Mesendoderm (in vitro differentiated cells): ENCODE results near the gene OR10A6.

ENCODE experiments used
- DNase-seq: peaks from one replicate; pipeline ENCODE4 v3.0.0; 2013
- H2AK5ac ChIP-seq: 2 replicates; pipeline ENCODE4 v1.6.1; 2013; ENCODE audit warnings: low read length, inconsistent platforms
- H2BK120ac ChIP-seq: 2 replicates; pipeline ENCODE4 v1.6.1; 2013; ENCODE audit warnings: low read depth, mild to moderate bottlenecking, low read length, moderate library complexity, mixed read lengths
- H2BK15ac ChIP-seq: replicated peaks from 2 replicates; pipeline ENCODE4 v1.6.1; 2013; ENCODE audit warnings: low read depth, mild to moderate bottlenecking, moderate library complexity
- H2BK5ac ChIP-seq: 2 replicates; pipeline ENCODE4 v1.6.1; 2013; ENCODE audit warnings: low read length, inconsistent platforms
- H3K18ac ChIP-seq: 2 replicates; pipeline ENCODE4 v1.6.1; 2013; ENCODE audit warnings: mild to moderate bottlenecking, low read length, mixed read lengths
- H3K23ac ChIP-seq: one replicate; pipeline ENCODE4 v1.6.1; 2013; ENCODE audit warnings: low read length
- H3K27ac ChIP-seq: 2 replicates; pipeline ENCODE4 v1.5.1; 2013; ENCODE audit warnings: low read depth, mild to moderate bottlenecking, inconsistent platforms, low read length, moderate library complexity
- H3K27me3 ChIP-seq: 2 replicates; pipeline ENCODE4 v1.6.1; 2013; ENCODE audit warnings: low read length, control low read depth, mild to moderate bottlenecking, inconsistent platforms; ENCODE audit not compliant: insufficient read depth, poor library complexity
- H3K36me3 ChIP-seq: 2 replicates; pipeline ENCODE4 v1.6.1; 2013; ENCODE audit warnings: low read length, inconsistent platforms; ENCODE audit not compliant: control insufficient read depth, insufficient read depth
- H3K4ac ChIP-seq: one replicate; pipeline ENCODE4 v1.6.1; 2013; ENCODE audit warnings: low read depth, mild to moderate bottlenecking, low read length, moderate library complexity
- H3K4me1 ChIP-seq: 2 replicates; pipeline ENCODE4 v1.6.1; 2013; ENCODE audit warnings: low read depth, low read length, inconsistent platforms; ENCODE audit not compliant: control insufficient read depth
- H3K4me2 ChIP-seq: 2 replicates; pipeline ENCODE4 v1.6.1; 2013; ENCODE audit warnings: low read length
- H3K4me3 ChIP-seq: 2 replicates; pipeline ENCODE4 v1.5.1; 2013; ENCODE audit warnings: mild to moderate bottlenecking, low read length
- H3K56ac ChIP-seq: one replicate; pipeline ENCODE4 v1.6.1; 2013; ENCODE audit warnings: low read length
- H3K79me1 ChIP-seq: 2 replicates; pipeline ENCODE4 v1.6.1; 2013; ENCODE audit warnings: low read length, inconsistent platforms
- H3K79me2 ChIP-seq: 2 replicates; pipeline ENCODE4 v1.6.1; 2013; ENCODE audit warnings: mild to moderate bottlenecking, low read length; ENCODE audit not compliant: control insufficient read depth, insufficient read depth
- H3K9ac ChIP-seq: 2 replicates; pipeline ENCODE4 v1.6.1; 2013; ENCODE audit warnings: low read length, inconsistent platforms
- H4K5ac ChIP-seq: one replicate; pipeline ENCODE4 v1.6.1; 2013; ENCODE audit warnings: low read length
- H4K8ac ChIP-seq: one replicate; pipeline ENCODE4 v1.6.1; 2013; ENCODE audit warnings: low read depth, mild to moderate bottlenecking, control low read depth, low read length, moderate library complexity
- WGBS: extraction: QIAGEN DNeasy Blood & Tissue Kit; methylation state at CpG from one replicate; pipeline ENCODE4 v1.1.7; 2013; ENCODE audit warnings: low lambda C conversion rate, missing lambda C conversion rate; ENCODE audit not compliant: insufficient coverage; ENCODE audit errors: extremely low coverage; 5-methylcytosine and 5-hydroxymethylcytosine counted together

OR10A6 gene

GRCh38 chr11:7898666-7899283 lies 32.3 kb downstream of the OR10A6 start:
- H3K36me3 ChIP-seq = peaks cover 4% of the 10 kb centered on the region
- peaks cover 4% of the 10 kb centered on the region for H3K79me1 ChIP-seq
- no peak overlapping the region for H2BK5ac ChIP-seq
- H2AK5ac ChIP-seq = no peak overlapping the region
- H3K4me3 ChIP-seq = no peak overlapping the region
- H3K27ac ChIP-seq = no peak overlapping the region
- H3K56ac ChIP-seq = no peak overlapping the region
- no peak overlapping the region for H4K8ac ChIP-seq
- no peak overlapping the region for H3K9ac ChIP-seq
- H3K4me2 ChIP-seq = no peak overlapping the region
- H3K18ac ChIP-seq = no peak overlapping the region
- WGBS = no CpG with 5 or more reads among the region's 5 CpGs
- no peak overlapping the region for H3K4ac ChIP-seq
- no peaks in the 10 kb centered on the region for H3K27me3 ChIP-seq
- peaks cover 10% of the 10 kb centered on the region for H3K79me2 ChIP-seq
- H3K4me1 ChIP-seq = peaks cover 3% of the 10 kb centered on the region
- H3K23ac ChIP-seq = no peak overlapping the region
- no peak for DNase-seq
- H2BK120ac ChIP-seq = no peak overlapping the region
- H2BK15ac ChIP-seq = no peak overlapping the region
- no peak overlapping the region for H4K5ac ChIP-seq

GRCh38 chr11:7896009-7896785 lies 34.9 kb downstream of the OR10A6 start:
- Histone ChIP-seq H4K5ac (no peak overlapping the region), H3K27ac (peak overlapping the region; percentile 33), H4K8ac (no peak overlapping the region), H3K9ac (no peak overlapping the region), H3K56ac (no peak overlapping the region), H3K4me2 (no peak overlapping the region), H3K23ac (no peak overlapping the region), H2BK5ac (no peak overlapping the region), H3K36me3 (peaks cover 4% of the 10 kb centered on the region), H3K18ac (no peak overlapping the region), H3K4ac (no peak overlapping the region), H2AK5ac (no peak overlapping the region), H3K4me3 (no peak overlapping the region), H2BK120ac (no peak overlapping the region), H2BK15ac (no peak overlapping the region), H3K79me2 (peaks cover 5% of the 10 kb centered on the region), H3K4me1 (peaks cover 8% of the 10 kb centered on the region), H3K27me3 (no peaks in the 10 kb centered on the region), H3K79me1 (peaks cover 6% of the 10 kb centered on the region)
- no peak for DNase-seq
- WGBS = no CpG with 5 or more reads among the region's 1 CpG

GRCh38 chr11:7894251-7894650 lies 36.8 kb downstream of the OR10A6 start:
- Histone ChIP-seq H3K4me3 (no peak overlapping the region), H3K4ac (no peak overlapping the region), H2AK5ac (no peak overlapping the region), H3K9ac (no peak overlapping the region), H3K27ac (no peak overlapping the region), H3K36me3 (no peaks in the 10 kb centered on the region), H2BK5ac (no peak overlapping the region), H3K4me2 (no peak overlapping the region), H3K79me1 (peaks cover 3% of the 10 kb centered on the region), H3K27me3 (no peaks in the 10 kb centered on the region), H3K18ac (no peak overlapping the region), H3K4me1 (peaks cover 8% of the 10 kb centered on the region), H2BK120ac (no peak overlapping the region), H3K79me2 (peaks cover 3% of the 10 kb centered on the region), H4K8ac (no peak overlapping the region), H3K56ac (no peak overlapping the region), H3K23ac (no peak overlapping the region), H4K5ac (no peak overlapping the region), H2BK15ac (no peak overlapping the region)
- DNase-seq = no peak
- WGBS = no CpG with 5 or more reads among the region's 3 CpGs

- no peak overlapping the region for H4K5ac ChIP-seq
- no peak overlapping the region for H4K8ac ChIP-seq
- H3K4ac ChIP-seq = no peak overlapping the region
- H3K9ac ChIP-seq = peak overlapping the region; percentile 2
- H3K27ac ChIP-seq = no peak overlapping the region
- peak overlapping the region; percentile 71 for H2AK5ac ChIP-seq
- WGBS = no CpG with 5 or more reads among the region's 2 CpGs
- no peak overlapping the region for H3K18ac ChIP-seq
- H3K23ac ChIP-seq = no peak overlapping the region
- H3K36me3 ChIP-seq = no peaks in the 10 kb centered on the region
- H3K4me1 ChIP-seq = peaks cover 8% of the 10 kb centered on the region
- H3K27me3 ChIP-seq = no peaks in the 10 kb centered on the region
- H2BK15ac ChIP-seq = no peak overlapping the region
- no peak overlapping the region for H3K4me3 ChIP-seq
- no peak overlapping the region for H3K4me2 ChIP-seq
- H3K56ac ChIP-seq = peak overlapping the region; percentile 84
- H2BK120ac ChIP-seq = no peak overlapping the region
- peak overlapping the region; percentile 72 for H2BK5ac ChIP-seq
- H3K79me1 ChIP-seq = peaks cover 3% of the 10 kb centered on the region
- DNase-seq = no peak
- H3K79me2 ChIP-seq = peaks cover 3% of the 10 kb centered on the region
Observed at GRCh38 chr11:7893796-7894195, 37.3 kb downstream of the OR10A6 start.

GRCh38 chr11:7892840-7893254 lies 38.2 kb downstream of the OR10A6 start:
- Histone ChIP-seq H3K23ac (no peak overlapping the region), H3K79me2 (peaks cover 3% of the 10 kb centered on the region), H4K8ac (no peak overlapping the region), H3K36me3 (no peaks in the 10 kb centered on the region), H4K5ac (peak overlapping the region; percentile 95), H3K4me2 (no peak overlapping the region), H3K4ac (no peak overlapping the region), H3K27ac (peak overlapping the region; percentile 1), H3K9ac (peak overlapping the region; percentile 59), H2BK120ac (no peak overlapping the region), H3K27me3 (no peaks in the 10 kb centered on the region), H3K4me1 (peaks cover 8% of the 10 kb centered on the region), H2BK5ac (peak overlapping the region; percentile 74), H3K79me1 (peaks cover 5% of the 10 kb centered on the region), H2BK15ac (no peak overlapping the region), H3K18ac (peak overlapping the region; percentile 45), H3K4me3 (no peak overlapping the region), H3K56ac (peak overlapping the region; percentile 84), H2AK5ac (peak overlapping the region; percentile 91)
- no CpG with 5 or more reads among the region's 2 CpGs for WGBS
- peak; percentile 75 for DNase-seq
